Dendritic cell treated with granulocyte-macrophage colony-stimulating factor and Interleukin-4, amounts not matched to agents 40 ng/mL and 50 ng/mL, for 4 days (primary cell): Measurements from ENCODE around the gene TTLL11.

ENCODE experiments used
- H3K27ac Mint-ChIP-seq: one replicate; pipeline ENCODE4 v1.8.0; 2022; ENCODE audit warnings: mild to moderate bottlenecking, mixed read lengths
- H3K27me3 Mint-ChIP-seq: one replicate; pipeline ENCODE4 v1.8.0; 2022; ENCODE audit warnings: mild to moderate bottlenecking, mixed read lengths
- H3K36me3 Mint-ChIP-seq: one replicate; pipeline ENCODE4 v1.8.0; 2022; ENCODE audit warnings: low read depth, mixed read lengths
- H3K4me1 Mint-ChIP-seq: one replicate; pipeline ENCODE4 v1.8.0; 2022; ENCODE audit warnings: low read depth, mixed read lengths
- H3K4me3 Mint-ChIP-seq: one replicate; pipeline ENCODE4 v1.8.0; 2022; ENCODE audit warnings: mild to moderate bottlenecking, moderate library complexity, mixed read lengths
- H3K9me3 Mint-ChIP-seq: one replicate; pipeline ENCODE4 v1.8.0; 2022; ENCODE audit warnings: mixed read lengths
- intact Hi-C: fragments of 100-400 bp; cut with micrococcal nuclease; formaldehyde crosslinking; loops from one replicate; pipeline ENCODE4 v1.15.0; 2022

Gene TTLL11

DNA sequence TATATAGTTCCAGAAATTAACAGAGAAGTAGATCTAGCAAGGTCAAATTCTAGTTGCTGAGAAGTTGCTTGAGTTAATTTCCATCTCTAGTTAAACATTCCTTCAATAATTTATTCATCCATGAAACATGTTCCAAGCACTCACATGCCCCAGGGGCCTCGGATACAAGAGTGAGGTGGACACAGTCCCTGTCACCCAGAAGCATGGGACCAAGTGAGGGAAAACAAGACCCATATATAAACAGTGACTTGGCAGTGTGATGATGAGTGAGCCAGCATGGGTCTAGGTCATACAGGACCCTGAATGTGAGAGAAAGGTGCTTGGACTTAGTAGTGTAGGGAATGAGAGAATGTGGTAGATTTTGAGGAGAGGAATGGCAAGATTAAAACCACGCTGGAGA is 216.9 kb downstream of the TTLL11 start:
- no peaks in the 10 kb centered on the region for H3K27me3 Mint-ChIP-seq

DNA sequence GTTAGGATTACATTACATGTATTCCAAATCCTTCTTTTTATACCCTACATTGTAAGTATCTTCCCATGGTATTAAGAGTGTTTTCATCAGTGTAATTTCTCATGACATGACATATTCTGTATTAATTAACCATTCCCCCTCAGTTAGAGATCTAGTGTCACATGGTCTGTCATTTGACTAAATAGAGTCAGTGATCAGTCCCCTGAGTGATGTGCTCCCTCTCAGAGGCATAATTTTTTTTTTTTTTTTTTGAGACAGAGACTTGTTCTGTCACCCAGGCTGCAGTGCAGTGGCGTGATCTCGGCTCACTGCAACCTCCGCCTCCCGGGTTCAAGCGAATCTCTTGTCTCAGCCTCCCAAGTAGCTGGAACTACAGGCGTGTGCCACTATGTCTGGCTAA is 218.6 kb downstream of the TTLL11 start:
- H3K36me3 Mint-ChIP-seq: no peaks in the 10 kb centered on the region
- H3K27ac Mint-ChIP-seq: no peak overlapping the region
- peaks cover 5% of the 10 kb centered on the region for H3K4me1 Mint-ChIP-seq
- intact Hi-C loops: no loop called here
- H3K4me3 Mint-ChIP-seq: no peak overlapping the region
- no peaks in the 10 kb centered on the region for H3K9me3 Mint-ChIP-seq
- no peaks in the 10 kb centered on the region for H3K27me3 Mint-ChIP-seq

More for the DNA sequence above, 216.9 kb downstream of the TTLL11 start:
- Mint-ChIP-seq H3K4me3 (no peak overlapping the region), H3K36me3 (no peaks in the 10 kb centered on the region), H3K9me3 (no peaks in the 10 kb centered on the region), H3K27ac (no peak overlapping the region), H3K4me1 (peaks cover 5% of the 10 kb centered on the region)
- intact Hi-C loops: no loop called here

DNA sequence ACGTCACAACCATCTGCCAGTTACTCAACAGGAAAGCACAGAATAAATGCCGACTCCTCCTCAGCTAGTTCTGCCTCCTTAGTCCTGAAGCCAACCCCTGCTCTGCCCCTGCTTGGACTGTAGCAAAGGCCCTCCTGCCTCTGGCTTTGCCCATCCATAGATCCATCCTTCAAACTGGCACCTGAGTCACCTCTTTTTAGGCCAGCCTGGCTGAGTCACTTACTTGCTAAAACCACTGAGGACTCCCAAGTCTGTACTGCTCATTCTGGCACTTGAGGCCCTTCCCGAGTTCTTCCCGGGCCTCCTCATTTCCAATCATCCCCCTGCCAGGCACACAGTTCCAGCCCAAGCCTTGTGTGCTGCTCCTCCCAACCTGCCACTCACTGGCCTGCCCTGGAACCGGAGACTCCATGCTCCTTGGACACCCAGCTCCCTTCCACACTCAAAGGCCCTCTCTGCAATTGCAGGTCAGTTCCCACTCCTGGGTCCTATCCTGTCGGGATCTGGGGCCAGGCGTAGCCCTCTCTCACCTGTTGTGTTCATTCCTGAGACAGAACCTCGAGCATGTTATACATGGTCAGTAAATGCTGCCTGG is 221.6 kb downstream of the TTLL11 start:
- Mint-ChIP-seq H3K36me3 (no peaks in the 10 kb centered on the region), H3K4me3 (no peak overlapping the region), H3K9me3 (no peaks in the 10 kb centered on the region), H3K4me1 (peaks cover 5% of the 10 kb centered on the region), H3K27ac (no peak overlapping the region), H3K27me3 (no peaks in the 10 kb centered on the region)
- intact Hi-C loops: no loop called here

DNA sequence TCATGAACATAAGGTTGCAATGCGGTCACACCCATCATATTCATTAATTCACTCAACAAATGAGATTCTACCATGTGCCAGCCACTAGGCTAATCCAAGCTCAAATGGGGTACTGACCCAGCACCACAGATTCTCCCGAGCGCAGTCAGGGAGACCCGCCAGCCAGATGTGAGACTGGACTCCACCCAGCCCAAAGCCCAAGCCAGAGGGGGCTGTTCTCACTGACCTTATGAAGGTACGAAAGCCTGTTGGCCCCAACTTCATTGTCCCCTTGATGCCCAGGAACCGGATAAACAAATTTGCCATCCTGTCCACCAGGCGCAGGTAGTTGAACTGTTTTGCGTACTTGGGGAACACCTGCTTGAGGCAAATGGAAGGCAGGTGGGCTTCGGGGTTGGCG is 222.8 kb downstream of the TTLL11 start:
- Mint-ChIP-seq H3K9me3 (no peaks in the 10 kb centered on the region), H3K27ac (no peak overlapping the region), H3K4me1 (peaks cover 5% of the 10 kb centered on the region), H3K4me3 (no peak overlapping the region), H3K36me3 (no peaks in the 10 kb centered on the region), H3K27me3 (no peaks in the 10 kb centered on the region)
- intact Hi-C loops: no loop called here

DNA sequence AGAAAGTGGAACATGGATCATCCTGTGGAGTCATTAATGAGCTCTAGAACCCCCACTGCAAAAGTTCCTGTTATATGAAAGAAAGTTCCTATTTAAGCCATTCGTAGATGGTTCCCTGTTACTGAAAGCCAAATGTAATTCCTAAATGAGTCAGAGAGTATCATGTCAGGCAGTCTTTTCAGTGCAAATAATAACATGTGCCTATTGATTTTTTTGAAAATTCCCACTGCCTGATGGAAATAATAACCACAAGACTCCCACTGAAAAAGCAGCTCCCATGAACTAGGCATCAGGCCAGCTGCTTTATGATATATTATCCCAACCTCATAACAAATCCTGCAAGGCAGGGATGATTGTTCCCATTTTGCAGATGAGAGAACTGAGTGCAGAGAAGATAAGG is 224.5 kb downstream of the TTLL11 start:
- H3K4me1 Mint-ChIP-seq: peaks cover 4% of the 10 kb centered on the region
- no peaks in the 10 kb centered on the region for H3K9me3 Mint-ChIP-seq
- H3K27ac Mint-ChIP-seq: no peak overlapping the region
- H3K4me3 Mint-ChIP-seq: no peak overlapping the region
- H3K36me3 Mint-ChIP-seq: no peaks in the 10 kb centered on the region
- intact Hi-C loops: loop anchor here (10.0 kb wide), 1 partner anchor 184 kb away; no protein-coding TSS in a partner anchor
- no peaks in the 10 kb centered on the region for H3K27me3 Mint-ChIP-seq

DNA sequence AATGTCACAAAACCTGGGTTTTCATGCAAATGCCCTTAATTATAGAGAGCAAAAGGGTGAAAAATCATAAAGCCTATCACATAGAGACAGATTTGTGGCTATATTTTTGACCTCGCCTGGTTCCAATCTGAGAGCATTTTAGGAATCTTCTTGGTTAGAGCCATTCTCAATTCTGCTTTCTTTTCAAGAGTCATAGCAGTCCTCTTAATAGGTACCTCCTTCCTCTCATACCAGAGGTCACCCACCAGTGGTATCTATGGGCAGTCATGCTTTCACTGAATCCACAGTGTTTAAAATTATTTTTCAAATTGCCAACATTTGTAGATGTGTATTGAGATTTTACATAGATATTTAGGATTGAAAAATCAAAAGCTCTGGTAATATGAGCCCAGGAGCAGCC is 226.2 kb downstream of the TTLL11 start:
- H3K4me3 Mint-ChIP-seq: no peak overlapping the region
- H3K27ac Mint-ChIP-seq: no peak overlapping the region
- H3K4me1 Mint-ChIP-seq: no peaks in the 10 kb centered on the region
- no peaks in the 10 kb centered on the region for H3K27me3 Mint-ChIP-seq
- no peaks in the 10 kb centered on the region for H3K36me3 Mint-ChIP-seq
- intact Hi-C loops: loop anchor here (10.0 kb wide), 1 partner anchor 182 kb away; no protein-coding TSS in a partner anchor
- no peaks in the 10 kb centered on the region for H3K9me3 Mint-ChIP-seq

DNA sequence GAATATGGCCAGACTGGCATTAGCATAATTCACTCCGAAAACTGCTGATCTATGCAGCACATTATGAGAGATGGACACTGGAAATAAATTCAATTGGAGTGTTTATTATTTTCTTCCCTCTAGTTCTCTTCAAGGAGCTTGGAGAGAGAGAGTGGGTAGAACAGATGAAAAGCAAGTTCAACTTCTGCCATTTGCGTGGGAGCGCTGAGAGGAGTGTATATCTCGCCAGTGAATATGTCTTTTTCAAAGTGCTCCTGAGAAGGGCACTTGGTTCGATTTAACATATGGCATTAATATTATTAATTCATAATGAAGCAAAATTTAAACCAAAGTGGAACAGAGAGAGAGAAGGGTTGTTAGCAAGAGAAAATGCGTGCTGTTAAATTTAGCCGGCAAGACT is 227.2 kb downstream of the TTLL11 start:
- intact Hi-C loops: loop anchor here (10.0 kb wide), 1 partner anchor 181 kb away; no protein-coding TSS in a partner anchor
- Mint-ChIP-seq H3K4me1 (no peaks in the 10 kb centered on the region), H3K36me3 (no peaks in the 10 kb centered on the region)

GRCh38 chr9:121865060-121865459 is 228.0 kb downstream of the TTLL11 start:
- Mint-ChIP-seq H3K36me3 (no peaks in the 10 kb centered on the region), H3K27ac (no peak overlapping the region), H3K4me3 (no peak overlapping the region), H3K9me3 (no peaks in the 10 kb centered on the region), H3K27me3 (no peaks in the 10 kb centered on the region), H3K4me1 (no peaks in the 10 kb centered on the region)
- intact Hi-C loops: loop anchor here (10.0 kb wide), 1 partner anchor 180 kb away; no protein-coding TSS in a partner anchor

More for the DNA sequence above, 227.2 kb downstream of the TTLL11 start:
- Mint-ChIP-seq H3K27ac (no peak overlapping the region), H3K9me3 (no peaks in the 10 kb centered on the region), H3K27me3 (no peaks in the 10 kb centered on the region), H3K4me3 (no peak overlapping the region)

GRCh38 chr9:121863955-121864354 is 229.2 kb downstream of the TTLL11 start:
- H3K4me1 Mint-ChIP-seq: no peaks in the 10 kb centered on the region
- no peaks in the 10 kb centered on the region for H3K27me3 Mint-ChIP-seq
- intact Hi-C loops: loop anchor here (10.0 kb wide), 1 partner anchor 179 kb away; no protein-coding TSS in a partner anchor
- H3K4me3 Mint-ChIP-seq: no peak overlapping the region
- no peak overlapping the region for H3K27ac Mint-ChIP-seq
- H3K9me3 Mint-ChIP-seq: no peaks in the 10 kb centered on the region
- no peaks in the 10 kb centered on the region for H3K36me3 Mint-ChIP-seq

DNA sequence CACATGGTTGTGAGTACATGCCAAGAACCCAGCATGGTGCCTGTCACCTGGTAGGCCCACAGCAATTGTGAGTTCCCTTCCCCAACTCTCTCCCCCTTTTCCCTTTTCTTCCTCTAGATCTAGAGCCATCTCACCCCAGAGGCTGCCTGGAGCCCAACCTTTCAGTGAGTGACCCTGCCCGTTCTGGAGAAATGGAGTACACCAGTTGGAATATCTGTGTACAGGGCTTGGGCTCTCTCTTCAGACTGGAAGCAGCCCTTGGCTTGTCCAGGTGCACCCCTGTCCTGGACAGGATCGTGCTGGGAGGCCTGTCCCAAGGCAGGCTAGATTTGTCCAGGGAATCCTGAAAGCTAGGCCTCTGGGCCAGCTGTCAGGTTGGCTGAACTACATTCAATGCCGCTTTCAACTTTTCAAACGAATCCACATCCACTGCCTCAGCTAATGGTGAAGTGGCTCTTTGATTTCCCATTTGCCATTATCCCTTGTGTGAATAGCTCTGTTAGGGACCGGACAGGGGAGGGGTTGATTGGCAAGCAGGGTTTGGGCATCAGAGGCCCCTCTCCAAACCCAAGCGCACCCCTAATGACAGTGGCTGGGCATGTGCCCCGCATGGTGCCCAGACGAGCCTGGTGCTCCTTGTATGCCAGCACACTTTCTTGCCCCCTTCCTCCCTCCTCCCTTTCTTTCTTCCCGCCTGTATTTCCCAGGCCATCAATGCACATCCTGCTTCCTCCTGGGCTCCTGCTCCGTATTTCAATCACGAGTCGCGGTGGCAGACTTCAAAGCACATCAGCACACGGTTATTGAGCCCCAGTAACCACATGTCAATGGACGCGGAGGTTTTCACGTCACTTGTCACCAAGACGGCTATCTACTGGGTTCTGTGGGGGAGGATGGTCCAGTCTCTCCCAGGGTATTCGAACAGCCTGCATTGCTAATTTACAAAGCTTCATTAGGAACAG is 230.5 kb downstream of the TTLL11 start:
- Mint-ChIP-seq H3K4me1 (no peaks in the 10 kb centered on the region), H3K27ac (no peak overlapping the region), H3K27me3 (no peaks in the 10 kb centered on the region), H3K9me3 (no peaks in the 10 kb centered on the region), H3K4me3 (no peak overlapping the region), H3K36me3 (no peaks in the 10 kb centered on the region)
- intact Hi-C loops: loop anchor here (10.0 kb wide), 1 partner anchor 178 kb away; no protein-coding TSS in a partner anchor

DNA sequence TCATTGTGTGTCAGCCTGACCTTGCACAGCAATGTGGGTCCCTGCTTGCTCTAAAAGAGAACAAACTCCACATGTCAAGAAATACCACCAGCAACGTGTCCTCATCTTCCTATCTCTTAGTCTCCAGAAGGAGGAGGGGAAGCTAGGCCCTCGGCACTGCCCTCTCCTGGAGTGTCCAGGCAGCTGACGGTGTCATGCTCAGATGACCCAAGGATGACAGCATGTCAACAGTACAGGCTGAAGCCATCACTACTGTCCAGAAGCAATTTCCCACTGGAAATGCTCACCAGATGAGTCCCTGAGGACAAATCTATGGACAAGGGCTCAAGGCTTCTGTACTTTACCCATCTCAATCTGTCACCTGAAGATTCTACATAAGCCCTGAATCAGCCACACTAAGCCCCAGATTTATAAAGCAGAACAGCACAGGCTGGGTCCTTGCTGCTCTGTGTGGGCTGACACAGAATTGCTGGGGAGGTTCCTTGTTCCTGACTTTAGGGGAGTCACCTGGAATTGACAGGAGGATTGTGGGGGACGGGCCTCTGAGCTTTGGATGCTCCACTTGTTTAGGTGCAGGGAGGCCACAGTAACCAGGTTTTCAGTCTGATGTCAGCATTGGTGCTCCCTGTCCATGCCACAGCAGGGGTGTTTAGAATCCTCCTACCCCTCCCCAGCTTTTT is 231.5 kb downstream of the TTLL11 start:
- H3K36me3 Mint-ChIP-seq: no peaks in the 10 kb centered on the region
- H3K27ac Mint-ChIP-seq: no peak overlapping the region
- no peaks in the 10 kb centered on the region for H3K9me3 Mint-ChIP-seq
- H3K27me3 Mint-ChIP-seq: no peaks in the 10 kb centered on the region
- intact Hi-C loops: loop anchor here (10.0 kb wide), 1 partner anchor 177 kb away; no protein-coding TSS in a partner anchor
- no peaks in the 10 kb centered on the region for H3K4me1 Mint-ChIP-seq
- H3K4me3 Mint-ChIP-seq: no peak overlapping the region

- no peaks in the 10 kb centered on the region for H3K27me3 Mint-ChIP-seq
- H3K27ac Mint-ChIP-seq: no peak overlapping the region
- H3K9me3 Mint-ChIP-seq: no peaks in the 10 kb centered on the region
- no peak overlapping the region for H3K4me3 Mint-ChIP-seq
- intact Hi-C loops: loop anchor here (10.0 kb wide), 1 partner anchor 176 kb away; no protein-coding TSS in a partner anchor
- H3K36me3 Mint-ChIP-seq: no peaks in the 10 kb centered on the region
- H3K4me1 Mint-ChIP-seq: no peaks in the 10 kb centered on the region
These were observed 232.4 kb downstream of the TTLL11 start for GRCh38 chr9:121860744-121861143.

DNA sequence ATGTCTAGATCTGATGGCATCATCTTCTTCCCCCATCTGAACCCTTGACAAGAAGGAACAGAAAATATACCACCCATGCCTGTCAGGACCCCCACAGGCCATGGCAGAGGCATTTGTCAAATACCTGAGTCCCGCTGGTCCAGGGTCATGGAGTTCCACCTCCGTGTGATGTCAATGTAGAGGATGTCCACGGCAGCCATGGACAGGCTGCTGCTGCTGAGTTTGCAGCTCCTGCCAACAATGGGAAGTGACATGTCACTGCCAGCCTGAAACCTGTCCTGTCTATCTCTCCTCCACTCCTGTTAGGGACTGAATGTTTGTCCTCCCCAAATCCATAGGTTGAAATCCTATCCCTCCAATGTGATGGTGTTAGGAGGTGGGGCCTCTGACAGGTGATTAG is 232.9 kb downstream of the TTLL11 start:
- no peaks in the 10 kb centered on the region for H3K36me3 Mint-ChIP-seq
- no peaks in the 10 kb centered on the region for H3K4me1 Mint-ChIP-seq
- no peak overlapping the region for H3K27ac Mint-ChIP-seq
- H3K9me3 Mint-ChIP-seq: no peaks in the 10 kb centered on the region
- no peak overlapping the region for H3K4me3 Mint-ChIP-seq
- intact Hi-C loops: loop anchor here (10.0 kb wide), 1 partner anchor 175 kb away; no protein-coding TSS in a partner anchor
- no peaks in the 10 kb centered on the region for H3K27me3 Mint-ChIP-seq
